Measurements from ENCODE around the gene EPS8L2. TPM values are rescaled to one million over a fixed set of nuclear protein-coding genes. Genes with fewer than 3 reads are reported as not detected.
A peak's percentile ranks its signal among the peaks of the same experiment; 100 is the strongest.
"Not testable (repeated sequence)": the region's sequence is repeated elsewhere in the genome, so short reads cannot be mapped to it uniquely, and the experiment has no call there.

Gene EPS8L2
- total RNA-seq, 1 experiment from 2014 or later = 3.4 TPM

GRCh38 chr11:725624-726202, 19.7 kb downstream of the EPS8L2 start:
- DNase-seq (ENCODE audit: low read depth) = no peak

GRCh38 chr11:726278-727220, 20.5 kb downstream of the EPS8L2 start:
- DNase-seq (ENCODE audit: low read depth) = no peak

- DNase-seq (ENCODE audit: low read depth) = no peak
Observed at GRCh38 chr11:727281-727701, 21.3 kb downstream of the EPS8L2 start.

GRCh38 chr11:727859-728748, 22.1 kb downstream of the EPS8L2 start:
- DNase-seq (ENCODE audit: low read depth) = peak; percentile 94

- DNase-seq (ENCODE audit: low read depth) = no peak
Observed at GRCh38 chr11:728901-729491, 23.0 kb downstream of the EPS8L2 start.

GRCh38 chr11:729492-730074, 23.6 kb downstream of the EPS8L2 start:
- DNase-seq (ENCODE audit: low read depth) = peak; percentile 42

- DNase-seq (ENCODE audit: low read depth) = no peak
Observed at GRCh38 chr11:733072-733471, 27.0 kb downstream of the EPS8L2 start.

GRCh38 chr11:734541-734940, 28.5 kb downstream of the EPS8L2 start:
- not testable (repeated sequence) for DNase-seq (ENCODE audit: low read depth)

- no peak for DNase-seq (ENCODE audit: low read depth)
Observed at GRCh38 chr11:737366-737765, 31.3 kb downstream of the EPS8L2 start.

GRCh38 chr11:737899-738298, 31.9 kb downstream of the EPS8L2 start:
- DNase-seq (ENCODE audit: low read depth) = not testable (repeated sequence)

GRCh38 chr11:742156-742546, 36.1 kb downstream of the EPS8L2 start:
- no peak for DNase-seq (ENCODE audit: low read depth)

GRCh38 chr11:742571-743201, 36.7 kb downstream of the EPS8L2 start:
- DNase-seq (ENCODE audit: low read depth) = no peak

GRCh38 chr11:745428-745827, 39.4 kb downstream of the EPS8L2 start:
- no peak for DNase-seq (ENCODE audit: low read depth)

- DNase-seq (ENCODE audit: low read depth) = peak; percentile 30
Observed at GRCh38 chr11:746289-747157, 40.5 kb downstream of the EPS8L2 start.

GRCh38 chr11:747158-748006, 41.4 kb downstream of the EPS8L2 start, which contains the start of gene TALDO1:
TALDO1 (plus strand) TSS chr11:747464; CDS start chr11:747482, 18 bp downstream.
- peak; percentile 80 for DNase-seq (ENCODE audit: low read depth)

GRCh38 chr11:748007-748359, 42.0 kb downstream of the EPS8L2 start:
- peak; percentile 32 for DNase-seq (ENCODE audit: low read depth)

GRCh38 chr11:749731-750130, 43.7 kb downstream of the EPS8L2 start:
- no peak for DNase-seq (ENCODE audit: low read depth)

- no peak for DNase-seq (ENCODE audit: low read depth)
Observed at GRCh38 chr11:760236-760635, 54.2 kb downstream of the EPS8L2 start.

Data from RPMI7951 (cell line).